ENCODE results near the gene CCSAP.

DNA sequence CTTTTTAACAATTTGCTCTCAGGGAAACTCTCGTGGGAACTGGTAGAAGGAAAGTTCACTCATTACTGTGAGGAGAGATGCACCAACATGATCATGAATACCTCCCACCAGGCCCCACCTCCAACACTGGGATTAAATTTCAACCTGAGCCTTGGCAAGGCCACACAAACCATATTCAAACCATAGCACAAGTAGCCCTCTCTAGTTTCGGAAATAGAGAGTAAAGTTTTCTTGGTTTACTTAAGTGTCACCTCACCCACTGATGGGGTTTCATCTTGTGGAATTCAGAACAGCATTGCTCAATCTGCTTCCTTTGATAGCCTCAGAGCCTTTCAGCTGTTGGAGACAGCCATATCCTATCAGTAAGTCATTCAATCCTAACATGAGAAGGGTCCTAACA lies 25.5 kb upstream of the CCSAP start:
- TF ChIP-seq ZNF114 (tag by site-specific recombination; IDR thresholded peaks at IDR 0.05) (no peak), GLI4 (tag by site-specific recombination; IDR thresholded peaks at IDR 0.05) (no peak), ZIC2 (tag by site-specific recombination; IDR thresholded peaks at IDR 0.05) (no peak), ZNF837 (tag by site-specific recombination; IDR thresholded peaks at IDR 0.05) (no peak), HOXD13 (CRISPR knock-in tag; IDR thresholded peaks at IDR 0.05; ENCODE audit: borderline replicate concordance) (no peak), ZNF239 (tag by site-specific recombination; IDR thresholded peaks at IDR 0.05) (no peak)
- TF ChIP-seq, protein P1, sequence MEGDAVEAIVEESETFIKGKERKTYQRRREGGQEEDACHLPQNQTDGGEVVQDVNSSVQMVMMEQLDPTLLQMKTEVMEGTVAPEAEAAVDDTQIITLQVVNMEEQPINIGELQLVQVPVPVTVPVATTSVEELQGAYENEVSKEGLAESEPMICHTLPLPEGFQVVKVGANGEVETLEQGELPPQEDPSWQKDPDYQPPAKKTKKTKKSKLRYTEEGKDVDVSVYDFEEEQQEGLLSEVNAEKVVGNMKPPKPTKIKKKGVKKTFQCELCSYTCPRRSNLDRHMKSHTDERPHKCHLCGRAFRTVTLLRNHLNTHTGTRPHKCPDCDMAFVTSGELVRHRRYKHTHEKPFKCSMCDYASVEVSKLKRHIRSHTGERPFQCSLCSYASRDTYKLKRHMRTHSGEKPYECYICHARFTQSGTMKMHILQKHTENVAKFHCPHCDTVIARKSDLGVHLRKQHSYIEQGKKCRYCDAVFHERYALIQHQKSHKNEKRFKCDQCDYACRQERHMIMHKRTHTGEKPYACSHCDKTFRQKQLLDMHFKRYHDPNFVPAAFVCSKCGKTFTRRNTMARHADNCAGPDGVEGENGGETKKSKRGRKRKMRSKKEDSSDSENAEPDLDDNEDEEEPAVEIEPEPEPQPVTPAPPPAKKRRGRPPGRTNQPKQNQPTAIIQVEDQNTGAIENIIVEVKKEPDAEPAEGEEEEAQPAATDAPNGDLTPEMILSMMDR (tag by site-specific recombination; IDR thresholded peaks at IDR 0.05): no peak
